Activated T-cell treated with anti-CD3 and anti-CD28 coated beads, Interleukin-2, amount 50 U/mL, for 4 hours (primary cell): ENCODE measurements around the gene AGBL5. TPM values are rescaled to one million over a fixed set of nuclear protein-coding genes. Genes with fewer than 3 reads are reported as not detected.
"Not testable (repeated sequence)": the region's sequence is repeated elsewhere in the genome, so short reads cannot be mapped to it uniquely, and the experiment has no call there.

Experiments used
- ATAC-seq, 2 donors: fragments of 200-7000 bp; cut with Tn5 transposase; one replicate each; pipeline ENCODE4 v1.10.0; 2021
- DNase-seq: peaks from one replicate; pipeline ENCODE4 v3.0.0-alpha.2; 2020
- H3K27me3 Mint-ChIP-seq: one replicate; pipeline ENCODE4 v1.8.0; 2021; ENCODE audit warnings: low read depth, mixed read lengths
- H3K36me3 Mint-ChIP-seq: one replicate; pipeline ENCODE4 v1.8.0; 2022; ENCODE audit warnings: mixed read lengths; ENCODE audit not compliant: insufficient read depth
- H3K4me1 Mint-ChIP-seq: one replicate; pipeline ENCODE4 v1.8.0; 2021; ENCODE audit warnings: low read depth, mixed read lengths
- H3K4me3 Mint-ChIP-seq: one replicate; pipeline ENCODE4 v1.8.0; 2021; ENCODE audit warnings: mild to moderate bottlenecking, moderate library complexity, mixed read lengths
- H3K9me3 Mint-ChIP-seq: one replicate; pipeline ENCODE4 v1.8.0; 2021; ENCODE audit warnings: mixed read lengths
- total RNA-seq, 3 donors: library from RNA; stranded (reverse); gene quantifications; one replicate each; pipeline ENCODE4 v1.2.1, GENCODE V29; 2021

AGBL5 gene
- total RNA-seq, 3 donors from 2014 or later, result 6.5 to 11.2 (median 9.2) TPM

DNA sequence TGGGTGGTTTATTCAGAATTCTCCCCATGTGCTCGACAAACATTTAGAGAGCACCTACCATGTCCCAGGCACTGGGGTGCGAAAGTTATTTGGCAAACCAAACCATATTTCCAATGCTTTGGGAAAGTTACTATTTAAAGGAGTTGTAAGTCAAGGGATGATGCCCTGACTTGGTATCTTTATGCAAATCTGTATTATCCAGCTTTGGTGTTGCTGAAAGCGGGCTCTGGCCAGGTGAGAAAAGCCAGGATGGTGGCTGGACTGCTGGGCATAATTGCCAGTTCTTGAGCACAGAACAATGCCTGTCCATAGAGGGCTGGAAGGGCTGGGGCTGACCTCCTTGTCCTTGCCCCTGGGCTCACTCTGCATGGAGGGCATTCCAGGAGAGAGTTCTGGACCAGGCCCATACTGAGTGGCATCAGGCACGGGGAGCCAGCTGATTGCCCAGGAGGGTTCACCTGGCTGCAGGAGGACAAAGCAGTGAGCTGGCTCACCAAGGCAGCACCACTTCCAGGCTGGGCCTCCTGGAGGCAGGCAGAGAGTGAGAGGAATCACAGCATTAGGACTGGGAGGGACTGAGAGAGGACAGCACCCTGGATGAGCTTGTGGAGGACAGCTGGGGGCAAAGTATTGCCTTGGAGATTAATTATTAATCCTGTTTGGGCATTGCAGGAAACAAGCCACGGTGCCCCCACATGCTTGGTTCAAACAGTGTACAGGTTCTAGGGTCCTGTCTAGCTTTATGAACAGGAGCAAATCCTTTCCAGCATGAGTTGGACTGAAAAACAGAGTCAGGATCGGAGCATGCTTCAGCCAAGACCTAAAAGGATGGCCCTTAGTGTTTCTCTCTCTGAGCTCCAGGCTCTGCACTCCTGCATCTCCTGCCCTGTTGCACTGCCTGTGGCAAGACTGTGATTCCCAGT lies 42.2 kb downstream of the AGBL5 start:
- ATAC-seq (no peak), DNase-seq (no peak)
- H3K4me3 Mint-ChIP-seq, result no peak overlapping the region
- H3K9me3 Mint-ChIP-seq, result no peaks in the 10 kb centered on the region
- H3K4me1 Mint-ChIP-seq, result peaks cover 10% of the 10 kb centered on the region
- no peaks in the 10 kb centered on the region for H3K36me3 Mint-ChIP-seq
- no peaks in the 10 kb centered on the region for H3K27me3 Mint-ChIP-seq

DNA sequence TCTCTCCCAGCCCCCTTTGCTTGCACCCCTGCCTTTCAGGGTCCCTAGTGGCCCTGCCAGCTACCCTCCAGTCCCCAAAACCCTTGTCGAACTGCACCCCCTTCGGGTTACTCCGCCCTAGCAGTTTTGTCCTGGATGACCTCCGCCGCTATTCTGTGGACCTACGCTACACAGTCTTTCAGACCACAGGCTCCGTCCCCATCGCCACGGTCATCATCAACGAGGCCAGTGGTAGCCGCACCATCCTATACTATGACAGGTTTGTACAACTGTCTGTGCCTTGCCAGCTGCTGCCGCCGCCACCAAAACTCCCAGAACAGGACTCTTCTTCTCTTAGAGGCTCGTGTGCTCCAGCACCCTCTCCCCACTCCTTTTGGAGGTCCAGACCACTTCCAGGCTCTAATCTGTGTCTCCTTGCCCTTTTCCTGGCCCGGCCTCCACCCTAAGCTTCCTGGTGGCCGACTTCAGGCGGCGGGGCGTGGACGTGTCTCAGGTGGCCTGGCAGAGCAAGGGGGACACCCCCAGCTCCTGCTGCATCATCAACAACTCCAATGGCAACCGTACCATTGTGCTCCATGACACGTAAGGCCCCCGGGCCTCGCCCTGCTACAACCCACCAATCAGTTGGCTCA lies 43.0 kb downstream of the AGBL5 start:
- DNase-seq, result no peak
- no peak for ATAC-seq
- Mint-ChIP-seq H3K36me3 (no peaks in the 10 kb centered on the region), H3K4me3 (no peak overlapping the region), H3K27me3 (no peaks in the 10 kb centered on the region), H3K4me1 (peaks cover 10% of the 10 kb centered on the region), H3K9me3 (no peaks in the 10 kb centered on the region)

DNA sequence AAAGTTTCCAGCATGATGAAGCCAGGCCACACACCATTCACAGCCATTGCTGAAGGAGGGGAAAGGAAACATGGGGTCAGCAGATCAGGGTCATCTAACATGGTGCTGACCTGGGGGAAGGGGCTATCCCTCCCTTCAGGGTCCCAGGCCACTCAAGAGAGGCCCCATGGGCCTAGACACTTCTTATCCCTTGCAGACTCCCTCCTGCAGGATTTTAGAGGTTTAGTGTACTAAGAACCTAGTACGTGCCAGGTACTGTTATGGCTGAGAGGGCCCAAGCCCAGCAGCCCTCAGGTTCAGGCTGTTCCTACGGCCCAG lies 43.9 kb downstream of the AGBL5 start:
- Mint-ChIP-seq H3K9me3 (no peaks in the 10 kb centered on the region), H3K4me1 (peaks cover 10% of the 10 kb centered on the region), H3K27me3 (no peaks in the 10 kb centered on the region), H3K36me3 (no peaks in the 10 kb centered on the region), H3K4me3 (no peak overlapping the region)
- DNase-seq (no peak), ATAC-seq (no peak)

DNA sequence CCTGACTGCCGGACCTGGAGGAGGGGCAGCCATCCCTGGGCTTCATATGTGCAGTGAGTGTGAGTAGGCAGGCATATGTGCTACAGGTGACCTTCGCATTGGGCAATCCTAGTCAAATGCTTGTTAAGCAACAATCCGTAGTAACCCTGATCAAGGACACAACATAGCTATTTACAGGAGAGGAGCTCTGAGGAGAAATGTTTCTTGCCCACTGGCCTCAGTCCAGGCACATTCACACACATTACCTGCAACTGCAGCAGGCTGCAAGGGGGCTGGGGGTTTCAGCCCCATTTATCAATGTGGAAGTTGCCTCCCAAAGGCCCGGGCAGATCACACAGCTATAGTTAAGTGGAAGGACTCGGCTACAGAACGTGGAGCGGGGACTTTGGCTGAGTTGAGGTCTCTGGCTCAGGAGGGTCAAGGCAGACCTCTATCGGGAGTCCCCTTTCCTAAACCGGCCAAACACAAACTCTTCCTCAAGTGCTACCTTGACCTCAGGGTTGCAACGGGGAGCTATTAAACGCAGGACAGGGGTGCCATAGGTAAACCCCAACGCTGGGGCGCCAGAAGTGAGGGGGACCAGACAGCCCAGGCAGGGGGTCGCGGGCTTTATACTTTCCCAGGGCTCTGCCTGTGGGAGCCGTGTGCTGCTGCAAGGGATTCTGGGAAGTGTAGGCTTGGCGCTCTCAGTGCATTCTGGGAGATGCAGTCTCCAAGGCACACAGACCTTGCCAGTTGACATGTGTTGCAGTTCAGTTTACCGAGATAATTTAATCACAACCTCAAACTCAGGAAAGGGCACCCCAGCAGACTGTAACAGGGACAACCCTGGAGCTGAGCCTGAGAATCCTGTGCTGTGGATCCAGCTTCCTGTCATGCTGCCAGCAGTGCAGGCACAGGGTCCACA lies 44.5 kb downstream of the AGBL5 start:
- Mint-ChIP-seq H3K9me3 (no peaks in the 10 kb centered on the region), H3K4me3 (peak overlapping the region; percentile 50), H3K4me1 (peaks cover 10% of the 10 kb centered on the region), H3K36me3 (no peaks in the 10 kb centered on the region), H3K27me3 (no peaks in the 10 kb centered on the region)
- DNase-seq (no peak), ATAC-seq (peak; percentile 87 to 92)

DNA sequence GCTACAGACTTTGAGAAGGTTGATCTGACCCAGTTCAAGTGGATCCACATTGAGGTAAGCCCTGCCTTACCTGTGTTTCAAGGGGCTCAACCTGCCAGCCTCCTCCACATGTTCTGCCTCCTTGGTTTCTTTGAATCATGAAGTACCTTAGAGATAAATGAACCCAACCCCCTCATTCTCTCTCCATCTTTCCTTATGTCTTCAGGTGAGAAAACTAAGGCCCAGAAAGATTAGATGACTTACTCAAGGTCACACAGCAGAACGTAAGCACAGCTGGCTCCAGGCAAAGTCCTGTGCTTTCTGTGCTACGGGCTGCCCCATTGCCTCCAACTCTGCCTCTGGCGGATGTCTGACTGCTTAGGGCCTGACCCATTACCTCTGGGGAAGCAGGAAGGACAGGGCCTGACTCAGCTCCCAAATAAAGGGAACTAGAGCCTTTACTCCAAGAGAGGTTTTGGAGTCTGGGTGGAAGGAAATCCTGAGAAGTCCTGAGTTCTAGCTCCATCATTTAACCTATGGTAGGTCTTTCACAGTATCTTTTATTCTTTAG lies 45.4 kb downstream of the AGBL5 start:
- H3K4me1 Mint-ChIP-seq, result peaks cover 10% of the 10 kb centered on the region
- DNase-seq (no peak), ATAC-seq (no peak)
- no peak overlapping the region for H3K4me3 Mint-ChIP-seq
- no peaks in the 10 kb centered on the region for H3K9me3 Mint-ChIP-seq
- no peaks in the 10 kb centered on the region for H3K36me3 Mint-ChIP-seq
- no peaks in the 10 kb centered on the region for H3K27me3 Mint-ChIP-seq

DNA sequence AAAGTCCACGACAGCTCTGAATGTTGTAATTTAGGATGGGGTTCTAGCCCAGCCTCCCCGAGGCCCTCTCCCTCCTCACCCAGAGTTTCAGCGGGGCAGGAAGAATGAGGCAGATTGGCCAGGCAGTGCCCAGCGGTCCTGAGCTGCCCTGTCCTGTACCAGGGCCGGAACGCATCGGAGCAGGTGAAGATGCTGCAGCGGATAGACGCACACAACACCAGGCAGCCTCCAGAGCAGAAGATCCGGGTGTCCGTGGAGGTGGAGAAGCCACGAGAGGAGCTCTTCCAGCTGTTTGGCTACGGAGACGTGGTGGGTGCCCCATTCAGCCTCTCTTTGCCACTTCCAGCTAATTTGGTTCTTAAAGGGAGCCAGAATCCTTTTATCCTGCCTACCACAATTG lies 45.9 kb downstream of the AGBL5 start:
- ATAC-seq, result no peak
- Mint-ChIP-seq H3K27me3 (no peaks in the 10 kb centered on the region), H3K4me3 (no peak overlapping the region), H3K9me3 (no peaks in the 10 kb centered on the region), H3K4me1 (peaks cover 10% of the 10 kb centered on the region), H3K36me3 (no peaks in the 10 kb centered on the region)
- DNase-seq, result no peak

DNA sequence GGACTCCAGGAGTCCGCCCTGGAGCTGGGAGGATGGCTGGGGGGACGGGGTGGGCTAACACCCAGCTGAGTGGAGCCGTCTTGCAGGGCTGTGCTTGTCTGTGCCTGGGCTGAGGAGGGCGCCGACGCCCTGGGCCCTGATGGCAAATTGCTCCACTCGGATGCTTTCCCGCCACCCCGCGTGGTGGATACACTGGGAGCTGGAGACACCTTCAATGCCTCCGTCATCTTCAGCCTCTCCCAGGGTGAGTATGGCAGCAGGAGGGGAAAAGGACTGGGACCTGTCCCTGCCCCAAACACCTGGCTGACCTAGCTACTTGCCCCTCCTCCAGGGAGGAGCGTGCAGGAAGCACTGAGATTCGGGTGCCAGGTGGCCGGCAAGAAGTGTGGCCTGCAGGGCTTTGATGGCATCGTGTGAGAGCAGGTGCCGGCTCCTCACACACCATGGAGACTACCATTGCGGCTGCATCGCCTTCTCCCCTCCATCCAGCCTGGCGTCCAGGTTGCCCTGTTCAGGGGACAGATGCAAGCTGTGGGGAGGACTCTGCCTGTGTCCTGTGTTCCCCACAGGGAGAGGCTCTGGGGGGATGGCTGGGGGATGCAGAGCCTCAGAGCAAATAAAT lies 48.0 kb downstream of the AGBL5 start:
- Mint-ChIP-seq H3K4me1 (peaks cover 10% of the 10 kb centered on the region), H3K9me3 (no peaks in the 10 kb centered on the region), H3K27me3 (no peaks in the 10 kb centered on the region), H3K36me3 (no peaks in the 10 kb centered on the region), H3K4me3 (no peak overlapping the region)
- DNase-seq (no peak), ATAC-seq (no peak)

DNA sequence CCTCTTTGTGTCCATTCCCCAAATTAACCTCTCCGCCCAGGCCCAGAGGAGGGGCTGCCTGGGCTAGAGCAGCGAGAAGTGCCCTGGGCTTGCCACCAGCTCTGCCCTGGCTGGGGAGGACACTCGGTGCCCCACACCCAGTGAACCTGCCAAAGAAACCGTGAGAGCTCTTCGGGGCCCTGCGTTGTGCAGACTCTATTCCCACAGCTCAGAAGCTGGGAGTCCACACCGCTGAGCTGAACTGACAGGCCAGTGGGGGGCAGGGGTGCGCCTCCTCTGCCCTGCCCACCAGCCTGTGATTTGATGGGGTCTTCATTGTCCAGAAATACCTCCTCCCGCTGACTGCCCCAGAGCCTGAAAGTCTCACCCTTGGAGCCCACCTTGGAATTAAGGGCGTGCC lies 48.6 kb downstream of the AGBL5 start:
- peaks cover 10% of the 10 kb centered on the region for H3K4me1 Mint-ChIP-seq
- H3K27me3 Mint-ChIP-seq, result no peaks in the 10 kb centered on the region
- no peak overlapping the region for H3K4me3 Mint-ChIP-seq
- H3K9me3 Mint-ChIP-seq, result no peaks in the 10 kb centered on the region
- ATAC-seq (no peak), DNase-seq (no peak)
- no peaks in the 10 kb centered on the region for H3K36me3 Mint-ChIP-seq

DNA sequence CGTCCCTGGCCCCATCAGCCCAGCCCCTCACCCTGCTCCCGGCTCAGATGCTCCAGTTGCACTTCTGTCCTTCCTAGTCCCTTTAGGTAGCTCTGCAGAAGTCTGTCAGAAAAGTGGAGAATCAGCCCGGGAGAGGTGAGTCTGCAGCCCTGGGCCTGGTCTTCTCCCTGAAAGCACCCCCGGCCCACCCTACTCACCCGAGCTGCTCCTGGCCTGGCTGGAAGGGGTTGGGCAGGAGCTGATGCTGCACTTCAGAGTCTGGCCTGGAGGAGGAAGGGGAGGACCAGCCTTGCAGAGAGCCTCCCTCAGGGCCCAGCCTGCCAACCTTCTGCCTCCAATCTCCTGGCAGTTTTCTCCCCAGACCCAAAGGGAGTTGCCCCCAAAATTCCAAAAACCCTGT lies 50.9 kb downstream of the AGBL5 start:
- Mint-ChIP-seq H3K27me3 (peaks cover 7% of the 10 kb centered on the region), H3K4me3 (no peak overlapping the region), H3K4me1 (no peaks in the 10 kb centered on the region), H3K9me3 (no peaks in the 10 kb centered on the region), H3K36me3 (no peaks in the 10 kb centered on the region)
- ATAC-seq (no peak), DNase-seq (no peak)

DNA sequence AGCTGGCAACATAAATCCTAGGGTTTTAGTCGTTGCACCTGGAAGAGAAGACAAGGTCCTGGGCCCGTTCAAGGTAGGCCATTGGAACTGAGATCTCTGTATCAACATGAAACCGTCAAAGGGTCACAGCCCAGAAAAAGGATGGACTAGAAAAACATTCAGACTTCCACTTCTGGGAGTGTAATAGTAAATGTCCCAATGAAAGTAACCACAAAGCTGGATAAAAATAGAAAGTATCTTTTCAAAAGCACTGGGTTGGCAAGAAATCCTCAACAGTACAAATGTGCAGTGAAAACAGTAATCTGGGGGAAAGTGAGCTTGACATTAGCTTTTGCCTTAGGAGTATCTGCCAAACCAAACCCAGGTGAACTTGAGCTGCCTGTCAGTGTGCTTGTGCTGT lies 54.5 kb downstream of the AGBL5 start:
- Mint-ChIP-seq H3K4me1 (no peaks in the 10 kb centered on the region), H3K36me3 (no peaks in the 10 kb centered on the region), H3K4me3 (no peak overlapping the region), H3K9me3 (no peaks in the 10 kb centered on the region), H3K27me3 (peaks cover 9% of the 10 kb centered on the region)
- no peak for ATAC-seq
- DNase-seq, result no peak

DNA sequence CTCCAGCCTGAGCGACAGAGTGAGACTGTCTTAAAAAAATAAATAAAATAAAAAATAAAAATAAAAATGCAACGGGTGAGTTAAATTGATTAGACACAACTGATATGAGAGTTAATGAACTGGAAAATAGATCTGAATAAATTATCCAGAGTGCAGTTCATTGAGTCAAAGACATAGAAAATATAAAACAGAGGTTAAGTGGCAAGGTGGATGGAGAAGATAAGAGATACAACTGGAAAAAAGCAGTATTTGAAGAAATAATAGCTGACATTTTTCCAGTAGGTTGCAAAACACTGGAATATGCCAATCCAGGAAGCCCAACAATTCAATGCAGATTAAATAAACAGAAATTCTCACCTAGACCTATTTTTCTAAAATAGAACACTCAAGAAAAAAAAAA lies 56.8 kb downstream of the AGBL5 start:
- no peaks in the 10 kb centered on the region for H3K36me3 Mint-ChIP-seq
- H3K4me1 Mint-ChIP-seq, result no peaks in the 10 kb centered on the region
- H3K4me3 Mint-ChIP-seq, result no peak overlapping the region
- peaks cover 9% of the 10 kb centered on the region for H3K27me3 Mint-ChIP-seq
- ATAC-seq, result no peak
- no peaks in the 10 kb centered on the region for H3K9me3 Mint-ChIP-seq
- no peak for DNase-seq

DNA sequence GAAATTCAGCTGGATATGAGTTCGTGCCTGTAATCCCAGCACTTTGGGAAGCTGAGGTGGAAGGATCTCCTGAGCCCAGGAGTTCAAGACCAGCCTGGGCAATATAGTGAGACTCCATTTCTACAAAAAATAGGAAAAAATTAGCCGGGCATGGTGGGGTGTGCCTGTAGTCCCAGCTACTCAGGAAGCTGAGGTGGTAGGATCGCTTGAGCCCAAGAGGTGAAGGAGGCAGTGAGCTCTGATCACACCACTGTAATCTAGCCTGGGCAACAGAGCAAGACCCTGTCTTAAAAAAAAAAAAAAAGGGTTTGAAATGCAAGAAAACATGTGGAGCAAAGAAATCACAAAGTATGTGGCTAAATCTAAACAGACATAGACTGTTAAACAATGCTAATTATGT lies 57.6 kb downstream of the AGBL5 start:
- no peak for ATAC-seq

DNA sequence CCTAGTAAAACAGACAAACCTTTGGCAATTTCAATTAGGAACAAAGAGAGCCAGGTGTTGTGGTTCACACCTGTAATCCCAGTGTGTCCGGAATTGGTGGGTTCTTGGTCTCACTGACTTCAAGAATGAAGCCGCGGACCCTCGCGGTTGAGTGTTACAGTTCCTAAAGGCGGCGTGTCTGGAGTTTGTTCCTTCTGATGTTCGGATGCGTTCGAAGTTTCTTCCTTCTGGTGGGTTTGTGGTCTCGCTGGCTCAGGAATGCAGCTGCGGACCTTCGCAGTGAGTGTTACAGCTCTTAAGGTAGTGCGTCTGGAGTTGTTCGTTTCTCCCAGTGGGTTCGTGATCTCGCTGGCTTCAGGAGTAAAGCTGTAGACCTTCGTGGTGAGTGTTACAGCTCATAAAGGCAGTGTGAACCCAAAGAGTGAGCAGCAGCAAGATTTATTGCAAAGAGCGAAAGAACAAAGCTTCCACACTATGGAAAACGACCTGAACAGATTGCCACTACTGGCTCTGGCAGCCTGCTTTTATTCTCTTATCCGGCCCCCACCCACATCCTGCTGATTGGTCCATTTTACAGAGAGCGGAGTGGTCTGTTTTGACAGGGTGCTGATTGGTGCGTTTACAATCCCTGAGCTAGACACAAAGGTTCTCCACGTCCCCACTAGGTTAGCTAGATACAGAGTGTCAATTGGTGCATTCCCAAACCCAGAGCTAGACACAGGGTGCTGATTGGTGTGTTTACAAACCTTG lies 59.3 kb downstream of the AGBL5 start:
- not testable (repeated sequence) for H3K27me3 Mint-ChIP-seq, H3K4me1 Mint-ChIP-seq, H3K36me3 Mint-ChIP-seq, DNase-seq, H3K9me3 Mint-ChIP-seq, ATAC-seq, H3K4me3 Mint-ChIP-seq

More for the DNA sequence above, 57.6 kb downstream of the AGBL5 start:
- DNase-seq, result no peak
- H3K4me3 Mint-ChIP-seq, result no peak overlapping the region
- H3K9me3 Mint-ChIP-seq, result no peaks in the 10 kb centered on the region
- no peaks in the 10 kb centered on the region for H3K36me3 Mint-ChIP-seq
- H3K4me1 Mint-ChIP-seq, result no peaks in the 10 kb centered on the region
- peaks cover 9% of the 10 kb centered on the region for H3K27me3 Mint-ChIP-seq
